Measurements from ENCODE around the gene MRPS26. TPM values are rescaled to one million over a fixed set of nuclear protein-coding genes. Genes with fewer than 3 reads are reported as not detected.

Gene MRPS26
- total and polyA plus RNA-seq, 4 donors: 26.9 to 65.2 (median 40.3) TPM

DNA sequence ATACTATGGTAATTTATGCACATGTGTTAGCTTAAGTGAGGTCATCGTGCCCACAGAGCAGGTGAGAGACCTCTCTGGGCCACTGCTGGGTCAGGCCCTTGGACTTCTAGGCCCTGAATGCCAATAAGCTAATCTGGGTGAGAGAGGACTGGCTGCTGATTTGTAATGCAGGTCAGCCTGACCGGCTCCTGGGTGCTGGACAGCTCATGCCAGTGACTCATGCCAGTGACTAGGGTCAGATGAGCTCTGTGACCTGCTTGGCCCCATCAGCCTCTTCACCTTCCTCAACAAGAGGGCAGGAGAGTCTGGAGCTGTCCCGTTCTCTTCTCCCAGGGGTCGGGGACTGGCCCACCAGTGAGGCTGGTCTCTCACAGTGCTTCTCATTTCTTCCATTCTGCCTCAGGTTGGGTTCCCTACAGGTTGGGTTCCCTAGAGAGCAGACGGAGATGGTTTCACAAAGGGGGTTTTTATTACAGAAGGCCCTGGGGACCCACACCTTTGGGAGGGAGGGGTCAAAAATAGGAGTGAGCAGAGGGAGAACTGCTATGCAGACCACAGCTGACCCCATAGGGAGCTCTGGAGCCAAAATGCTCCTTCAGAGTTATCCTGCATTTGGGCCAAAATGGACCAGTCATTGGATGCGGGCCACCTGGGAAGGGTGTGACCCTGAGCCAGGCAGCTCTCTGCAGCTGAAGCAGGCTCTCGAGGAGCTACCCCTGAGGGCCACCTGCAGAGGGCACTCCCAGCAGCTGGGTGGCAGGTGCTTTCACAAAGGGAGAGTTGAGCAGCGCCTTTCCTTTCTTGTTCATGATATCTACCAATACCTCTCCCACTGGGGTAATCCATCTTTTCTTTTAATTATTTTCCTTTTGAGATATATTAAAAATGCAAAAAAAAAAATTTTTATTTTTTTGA is 23.4 kb downstream of the MRPS26 start:
- H3K4me3 ChIP-seq (ENCODE audit: low read depth in 1 of 3, low read length in 3 of 3): no peak overlapping the region
- H3K27me3 ChIP-seq (ENCODE audit: control insufficient read depth in 4 of 4, insufficient read depth in 4 of 4, low read length in 3 of 4): peaks cover 0 to 3% (median 0%) of the 10 kb centered on the region in 4 donors
- H3K36me3 ChIP-seq (ENCODE audit: control insufficient read depth in 4 of 4, insufficient read depth in 3 of 4, low read depth in 1 of 4, low read length in 3 of 4): no peaks in the 10 kb centered on the region
- peaks cover 7 to 55% (median 42%) of the 10 kb centered on the region in 4 donors for H3K4me1 ChIP-seq (ENCODE audit: control insufficient read depth in 4 of 4, insufficient read depth in 4 of 4, low read length in 3 of 4)
- DNase-seq (ENCODE audit: low spot score): no peak
- WGBS: 68% methylated on average over 8 of the region's 8 CpGs
- TF ChIP-seq SP1 (IDR thresholded peaks at IDR 0.05): peak; percentile 89
- TF ChIP-seq EGR1 (IDR thresholded peaks at IDR 0.05; ENCODE audit: low read depth in 2 of 2): no peak
- no peak for TF ChIP-seq FOXA1 (IDR thresholded peaks at IDR 0.05)
- TF ChIP-seq TAF1 (conservative IDR thresholded peaks at IDR 0.05): no peak
- peak; percentile 18 for TF ChIP-seq YY1 (IDR thresholded peaks at IDR 0.05)
- TF ChIP-seq, protein P1, sequence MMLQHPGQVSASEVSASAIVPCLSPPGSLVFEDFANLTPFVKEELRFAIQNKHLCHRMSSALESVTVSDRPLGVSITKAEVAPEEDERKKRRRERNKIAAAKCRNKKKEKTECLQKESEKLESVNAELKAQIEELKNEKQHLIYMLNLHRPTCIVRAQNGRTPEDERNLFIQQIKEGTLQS (IDR thresholded peaks at IDR 0.05): peak; percentile 89
- TF ChIP-seq HNF4G (IDR thresholded peaks at IDR 0.05): peak; percentile 54
- peak; percentile 98 for TF ChIP-seq RXRA (IDR thresholded peaks at IDR 0.05)
- no peak for TF ChIP-seq FOXA2 (IDR thresholded peaks at IDR 0.05)
- TF ChIP-seq HNF4A (conservative IDR thresholded peaks at IDR 0.05): peak; percentile 82 to 86
- TF ChIP-seq NR2F2 (IDR thresholded peaks at IDR 0.05): peak; percentile 64
- TF ChIP-seq, protein P2, sequence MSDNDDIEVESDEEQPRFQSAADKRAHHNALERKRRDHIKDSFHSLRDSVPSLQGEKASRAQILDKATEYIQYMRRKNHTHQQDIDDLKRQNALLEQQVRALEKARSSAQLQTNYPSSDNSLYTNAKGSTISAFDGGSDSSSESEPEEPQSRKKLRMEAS (IDR thresholded peaks at IDR 0.05): peak; percentile 30
- TF ChIP-seq, protein P3, sequence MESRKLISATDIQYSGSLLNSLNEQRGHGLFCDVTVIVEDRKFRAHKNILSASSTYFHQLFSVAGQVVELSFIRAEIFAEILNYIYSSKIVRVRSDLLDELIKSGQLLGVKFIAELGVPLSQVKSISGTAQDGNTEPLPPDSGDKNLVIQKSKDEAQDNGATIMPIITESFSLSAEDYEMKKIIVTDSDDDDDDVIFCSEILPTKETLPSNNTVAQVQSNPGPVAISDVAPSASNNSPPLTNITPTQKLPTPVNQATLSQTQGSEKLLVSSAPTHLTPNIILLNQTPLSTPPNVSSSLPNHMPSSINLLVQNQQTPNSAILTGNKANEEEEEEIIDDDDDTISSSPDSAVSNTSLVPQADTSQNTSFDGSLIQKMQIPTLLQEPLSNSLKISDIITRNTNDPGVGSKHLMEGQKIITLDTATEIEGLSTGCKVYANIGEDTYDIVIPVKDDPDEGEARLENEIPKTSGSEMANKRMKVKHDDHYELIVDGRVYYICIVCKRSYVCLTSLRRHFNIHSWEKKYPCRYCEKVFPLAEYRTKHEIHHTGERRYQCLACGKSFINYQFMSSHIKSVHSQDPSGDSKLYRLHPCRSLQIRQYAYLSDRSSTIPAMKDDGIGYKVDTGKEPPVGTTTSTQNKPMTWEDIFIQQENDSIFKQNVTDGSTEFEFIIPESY (IDR thresholded peaks at IDR 0.05): no peak
- TF ChIP-seq, protein P4, sequence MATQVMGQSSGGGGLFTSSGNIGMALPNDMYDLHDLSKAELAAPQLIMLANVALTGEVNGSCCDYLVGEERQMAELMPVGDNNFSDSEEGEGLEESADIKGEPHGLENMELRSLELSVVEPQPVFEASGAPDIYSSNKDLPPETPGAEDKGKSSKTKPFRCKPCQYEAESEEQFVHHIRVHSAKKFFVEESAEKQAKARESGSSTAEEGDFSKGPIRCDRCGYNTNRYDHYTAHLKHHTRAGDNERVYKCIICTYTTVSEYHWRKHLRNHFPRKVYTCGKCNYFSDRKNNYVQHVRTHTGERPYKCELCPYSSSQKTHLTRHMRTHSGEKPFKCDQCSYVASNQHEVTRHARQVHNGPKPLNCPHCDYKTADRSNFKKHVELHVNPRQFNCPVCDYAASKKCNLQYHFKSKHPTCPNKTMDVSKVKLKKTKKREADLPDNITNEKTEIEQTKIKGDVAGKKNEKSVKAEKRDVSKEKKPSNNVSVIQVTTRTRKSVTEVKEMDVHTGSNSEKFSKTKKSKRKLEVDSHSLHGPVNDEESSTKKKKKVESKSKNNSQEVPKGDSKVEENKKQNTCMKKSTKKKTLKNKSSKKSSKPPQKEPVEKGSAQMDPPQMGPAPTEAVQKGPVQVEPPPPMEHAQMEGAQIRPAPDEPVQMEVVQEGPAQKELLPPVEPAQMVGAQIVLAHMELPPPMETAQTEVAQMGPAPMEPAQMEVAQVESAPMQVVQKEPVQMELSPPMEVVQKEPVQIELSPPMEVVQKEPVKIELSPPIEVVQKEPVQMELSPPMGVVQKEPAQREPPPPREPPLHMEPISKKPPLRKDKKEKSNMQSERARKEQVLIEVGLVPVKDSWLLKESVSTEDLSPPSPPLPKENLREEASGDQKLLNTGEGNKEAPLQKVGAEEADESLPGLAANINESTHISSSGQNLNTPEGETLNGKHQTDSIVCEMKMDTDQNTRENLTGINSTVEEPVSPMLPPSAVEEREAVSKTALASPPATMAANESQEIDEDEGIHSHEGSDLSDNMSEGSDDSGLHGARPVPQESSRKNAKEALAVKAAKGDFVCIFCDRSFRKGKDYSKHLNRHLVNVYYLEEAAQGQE (IDR thresholded peaks at IDR 0.05): peak; percentile 94
- no peak for TF ChIP-seq GABPA (IDR thresholded peaks at IDR 0.05 in 1 of 2, conservative IDR thresholded peaks at IDR 0.05 in 1 of 2)
- TF ChIP-seq JUND (IDR thresholded peaks at IDR 0.05): peak; percentile 95 to 97
- no peak for TF ChIP-seq RAD21 (IDR thresholded peaks at IDR 0.05)
- TF ChIP-seq, protein P5, sequence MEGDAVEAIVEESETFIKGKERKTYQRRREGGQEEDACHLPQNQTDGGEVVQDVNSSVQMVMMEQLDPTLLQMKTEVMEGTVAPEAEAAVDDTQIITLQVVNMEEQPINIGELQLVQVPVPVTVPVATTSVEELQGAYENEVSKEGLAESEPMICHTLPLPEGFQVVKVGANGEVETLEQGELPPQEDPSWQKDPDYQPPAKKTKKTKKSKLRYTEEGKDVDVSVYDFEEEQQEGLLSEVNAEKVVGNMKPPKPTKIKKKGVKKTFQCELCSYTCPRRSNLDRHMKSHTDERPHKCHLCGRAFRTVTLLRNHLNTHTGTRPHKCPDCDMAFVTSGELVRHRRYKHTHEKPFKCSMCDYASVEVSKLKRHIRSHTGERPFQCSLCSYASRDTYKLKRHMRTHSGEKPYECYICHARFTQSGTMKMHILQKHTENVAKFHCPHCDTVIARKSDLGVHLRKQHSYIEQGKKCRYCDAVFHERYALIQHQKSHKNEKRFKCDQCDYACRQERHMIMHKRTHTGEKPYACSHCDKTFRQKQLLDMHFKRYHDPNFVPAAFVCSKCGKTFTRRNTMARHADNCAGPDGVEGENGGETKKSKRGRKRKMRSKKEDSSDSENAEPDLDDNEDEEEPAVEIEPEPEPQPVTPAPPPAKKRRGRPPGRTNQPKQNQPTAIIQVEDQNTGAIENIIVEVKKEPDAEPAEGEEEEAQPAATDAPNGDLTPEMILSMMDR (IDR thresholded peaks at IDR 0.05; ENCODE audit: low read depth, low read length, missing input control): no peak
- no peak overlapping the region for H3K9ac ChIP-seq (ENCODE audit: low read depth in 1 of 2, low read length in 2 of 2)
- peak overlapping the region; percentile 56 to 95 for H3K27ac ChIP-seq (ENCODE audit: low read depth in 1 of 2, low read length in 2 of 2)
- H3K9me3 ChIP-seq (ENCODE audit: control insufficient read depth in 4 of 4, low read length in 3 of 4): no peaks in the 10 kb centered on the region
